Cardiac fibroblast (primary cell): ENCODE measurements around the gene SGTA.

Source experiments
- DNase-seq, 2 donors: peaks; one replicate each; pipeline versions ENCODE4 v3.0.0 to v3.0.0-alpha.2; 2010; ENCODE audit warnings: low read depth in 2 of 2
- H3K4me3 ChIP-seq, 2 donors: replicated peaks in 1 of 2; 1 replicate in 1 of 2; 2 replicates in 1 of 2; pipeline ENCODE4 v1.5.1; 2011; ENCODE audit warnings: low read depth in 2 of 2, low read length in 2 of 2, mild to moderate bottlenecking in 2 of 2, moderate library complexity in 1 of 2
- CTCF ChIP-seq: IDR thresholded peaks from one replicate; pipeline ENCODE4 v1.5.1; 2011; ENCODE audit warnings: low read depth, mild to moderate bottlenecking, low read length, inconsistent platforms

The SGTA gene

GRCh38 chr19:2732883-2733282, 50.2 kb downstream of the SGTA start:
- no peak for TF ChIP-seq CTCF
- no peak overlapping the region for H3K4me3 ChIP-seq
- DNase-seq = no peak

GRCh38 chr19:2732157-2732725, 50.8 kb downstream of the SGTA start:
- DNase-seq = no peak
- no peak overlapping the region for H3K4me3 ChIP-seq
- TF ChIP-seq CTCF = no peak

- no peak overlapping the region for H3K4me3 ChIP-seq
- no peak for DNase-seq
- no peak for TF ChIP-seq CTCF
These were observed 51.7 kb downstream of the SGTA start for GRCh38 chr19:2731181-2731995.

- H3K4me3 ChIP-seq = no peak overlapping the region
- no peak for DNase-seq
- TF ChIP-seq CTCF = no peak
These were observed 52.9 kb downstream of the SGTA start for GRCh38 chr19:2729943-2730818.

- DNase-seq = no peak
These were observed 54.2 kb downstream of the SGTA start for GRCh38 chr19:2728783-2729387.

GRCh38 chr19:2727640-2727944, 55.5 kb downstream of the SGTA start:
- peak in 1 of 2 donors; percentile 10 for DNase-seq
- no peak for TF ChIP-seq CTCF
- H3K4me3 ChIP-seq = no peak overlapping the region

More at GRCh38 chr19:2728783-2729387, 54.2 kb downstream of the SGTA start:
- TF ChIP-seq CTCF = no peak
- no peak overlapping the region for H3K4me3 ChIP-seq
